Measurements from ENCODE around the gene NKX2-3.

Gene NKX2-3

GRCh38 chr10:99532687-99533495 lies at the start of gene NKX2-3:
Gene NKX2-3 (plus strand): TSS chr10:99532942. CDS start chr10:99533132, 190 bp downstream.
- peak; percentile 37 for DNase-seq

- DNase-seq, result no peak
These were observed 47.8 kb upstream of the NKX2-3 start for GRCh38 chr10:99484626-99485581.

GRCh38 chr10:99487125-99487807 lies 45.5 kb upstream of the NKX2-3 start:
- DNase-seq, result no peak

GRCh38 chr10:99489271-99489670 lies 43.5 kb upstream of the NKX2-3 start:
- no peak for DNase-seq

GRCh38 chr10:99497343-99498025 lies 35.3 kb upstream of the NKX2-3 start:
- DNase-seq, result no peak

- no peak for DNase-seq
These were observed 26.3 kb upstream of the NKX2-3 start for GRCh38 chr10:99506416-99506815.

- no peak for DNase-seq
These were observed 25.5 kb upstream of the NKX2-3 start for GRCh38 chr10:99507265-99507664.

GRCh38 chr10:99513061-99513460 lies 19.7 kb upstream of the NKX2-3 start:
- no peak for DNase-seq

- no peak for DNase-seq
These were observed 13.1 kb upstream of the NKX2-3 start for GRCh38 chr10:99519690-99520039.

- DNase-seq, result no peak
These were observed 12.5 kb upstream of the NKX2-3 start for GRCh38 chr10:99520040-99520846.

GRCh38 chr10:99520847-99521764 lies 11.6 kb upstream of the NKX2-3 start:
- no peak for DNase-seq

GRCh38 chr10:99521765-99522469 lies 10.8 kb upstream of the NKX2-3 start:
- DNase-seq, result no peak

- DNase-seq, result no peak
These were observed 10.1 kb upstream of the NKX2-3 start for GRCh38 chr10:99522470-99523250.

- DNase-seq, result no peak
These were observed 9.4 kb upstream of the NKX2-3 start for GRCh38 chr10:99523251-99523773.

GRCh38 chr10:99524050-99524666 lies 8.6 kb upstream of the NKX2-3 start:
- DNase-seq, result no peak

- DNase-seq, result no peak
These were observed 7.9 kb upstream of the NKX2-3 start for GRCh38 chr10:99524736-99525380.

GRCh38 chr10:99525897-99526296 lies 6.8 kb upstream of the NKX2-3 start:
- no peak for DNase-seq
